ENCODE results near the gene RBM34. TPM values are rescaled to one million over a fixed set of nuclear protein-coding genes. Genes with fewer than 3 reads are reported as not detected.

The RBM34 gene
- total RNA-seq, 2 experiments from 2014 or later, result 116 to 121 TPM

GRCh38 chr1:235128456-235129328, 32.4 kb downstream of the RBM34 start, which contains the start of gene TOMM20:
Gene TOMM20, minus strand, starts transcription at chr1:235128837. Its CDS starts 122 bp downstream, at chr1:235128715.
- ChIA-PET POLR2A (interaction anchor here (0.6 to 1.5 kb wide), 7 partner anchors 11 to 524 kb away, joined by 3 to 6 read pairs (median 3); partner anchors contain the start of gene RBM34), CTCF (no interaction called here)

- POLR2A ChIA-PET, result interaction anchor here (1.0 to 2.0 kb wide), 5 partner anchors 11 to 523 kb away, joined by 3 to 11 read pairs (median 3); partner anchors contain the start of genes ARID4B, GGPS1 and RBM34
- CTCF ChIA-PET, result interaction anchor here (1.0 to 1.7 kb wide), 2 partner anchors 22 to 33 kb away, joined by 3 read pairs; partner anchors contain the start of gene RBM34
Measured at GRCh38 chr1:235127732-235128455, 33.2 kb downstream of the RBM34 start.

GRCh38 chr1:235127203-235127602, 33.8 kb downstream of the RBM34 start:
- POLR2A ChIA-PET, result interaction anchor here (1.0 to 2.0 kb wide), 3 partner anchors 34 to 522 kb away, joined by 3 to 11 read pairs (median 3); partner anchors contain the start of genes ARID4B, GGPS1 and RBM34
- CTCF ChIA-PET, result interaction anchor here (1.0 to 1.7 kb wide), 2 partner anchors 21 to 34 kb away, joined by 3 read pairs; partner anchors contain the start of gene RBM34

GRCh38 chr1:235124665-235125064, 36.4 kb downstream of the RBM34 start:
- POLR2A ChIA-PET, result interaction anchor here (0.6 to 2.3 kb wide), 4 partner anchors 16 to 768 kb away, joined by 4 to 11 read pairs (median 6); no protein-coding TSS in a partner anchor
- CTCF ChIA-PET, result no interaction called here

DNA sequence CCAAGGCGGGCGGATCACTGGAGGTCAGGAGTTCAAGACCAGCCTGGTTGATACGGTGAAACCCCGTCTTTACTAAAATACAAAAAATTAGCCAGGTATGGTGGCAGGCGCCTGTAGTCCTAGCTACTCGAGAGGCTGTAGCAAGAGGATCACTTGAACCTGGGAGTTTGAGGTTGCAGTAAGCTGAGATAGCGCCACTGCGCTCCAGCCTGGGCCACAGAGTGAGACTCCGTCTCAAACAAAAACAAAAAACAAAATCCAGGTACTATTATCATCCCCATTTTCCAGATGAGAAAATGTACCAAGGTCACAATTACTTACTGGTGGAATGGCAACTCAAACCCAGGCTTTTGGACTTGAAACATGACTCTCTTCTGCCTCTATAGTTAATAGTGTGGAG, 36.9 kb downstream of the RBM34 start:
- POLR2A ChIA-PET, result interaction anchor here (0.6 to 2.3 kb wide), 3 partner anchors 17 to 768 kb away, joined by 5 to 11 read pairs (median 8); no protein-coding TSS in a partner anchor

DNA sequence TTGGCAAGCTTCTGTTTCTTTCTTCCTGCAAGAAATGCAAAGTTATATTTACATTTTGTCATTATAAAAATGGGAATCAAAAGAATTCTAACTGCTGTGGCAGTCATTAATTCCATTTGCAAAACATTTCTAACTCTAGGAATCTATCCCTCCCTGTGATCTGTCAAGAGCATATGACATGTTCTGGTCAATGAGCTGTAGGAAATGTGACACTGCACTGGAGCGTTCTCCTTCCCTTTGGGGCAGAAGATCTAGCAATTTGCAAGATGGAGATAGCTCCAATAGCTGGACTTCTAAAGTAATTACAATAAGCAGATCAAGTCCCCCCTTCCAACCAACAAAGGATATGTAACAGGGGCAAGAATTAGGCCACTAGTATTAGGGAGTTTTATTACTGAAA, 38.7 kb downstream of the RBM34 start:
- ChIA-PET POLR2A (no interaction called here), CTCF (interaction anchor here (0.6 to 1.3 kb wide), 2 partner anchors 18 to 374 kb away, joined by 4 read pairs; no protein-coding TSS in a partner anchor)

More for the DNA sequence above, 36.9 kb downstream of the RBM34 start:
- CTCF ChIA-PET, result no interaction called here

DNA sequence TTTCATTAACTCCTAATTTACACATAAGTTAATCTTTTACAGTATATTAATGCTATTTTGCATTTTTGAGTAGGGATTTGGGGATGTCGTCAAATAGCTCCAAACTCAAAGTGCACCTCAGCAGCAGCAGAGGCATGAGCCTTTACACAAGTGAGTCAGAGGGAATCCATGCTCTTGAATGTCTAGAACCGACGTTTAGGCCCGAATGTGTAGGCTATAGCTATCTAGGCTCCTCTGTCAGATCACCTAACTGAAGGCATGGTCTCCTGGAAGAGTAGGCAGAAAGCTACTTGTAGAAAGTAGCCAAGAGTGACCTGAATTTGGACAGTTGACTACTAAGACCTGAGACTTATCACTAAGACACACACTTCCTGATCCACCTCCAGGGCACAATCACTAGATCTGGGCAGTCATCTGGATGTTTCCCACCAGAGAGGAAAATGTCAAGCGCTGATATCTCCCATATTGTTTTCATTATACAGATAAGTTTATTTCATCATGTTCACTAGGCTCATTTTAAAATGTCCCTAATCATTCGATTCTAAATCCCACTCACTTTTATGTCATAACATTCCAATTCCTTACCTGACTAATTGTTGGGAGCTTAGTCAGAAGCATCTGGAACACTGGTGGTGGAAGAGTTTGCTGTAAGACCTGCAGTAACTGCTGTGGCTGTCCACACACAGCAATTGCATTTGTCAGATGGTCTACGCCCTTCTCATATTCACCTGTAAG, 47.7 kb downstream of the RBM34 start:
- ChIA-PET POLR2A (no interaction called here), CTCF (no interaction called here)

DNA sequence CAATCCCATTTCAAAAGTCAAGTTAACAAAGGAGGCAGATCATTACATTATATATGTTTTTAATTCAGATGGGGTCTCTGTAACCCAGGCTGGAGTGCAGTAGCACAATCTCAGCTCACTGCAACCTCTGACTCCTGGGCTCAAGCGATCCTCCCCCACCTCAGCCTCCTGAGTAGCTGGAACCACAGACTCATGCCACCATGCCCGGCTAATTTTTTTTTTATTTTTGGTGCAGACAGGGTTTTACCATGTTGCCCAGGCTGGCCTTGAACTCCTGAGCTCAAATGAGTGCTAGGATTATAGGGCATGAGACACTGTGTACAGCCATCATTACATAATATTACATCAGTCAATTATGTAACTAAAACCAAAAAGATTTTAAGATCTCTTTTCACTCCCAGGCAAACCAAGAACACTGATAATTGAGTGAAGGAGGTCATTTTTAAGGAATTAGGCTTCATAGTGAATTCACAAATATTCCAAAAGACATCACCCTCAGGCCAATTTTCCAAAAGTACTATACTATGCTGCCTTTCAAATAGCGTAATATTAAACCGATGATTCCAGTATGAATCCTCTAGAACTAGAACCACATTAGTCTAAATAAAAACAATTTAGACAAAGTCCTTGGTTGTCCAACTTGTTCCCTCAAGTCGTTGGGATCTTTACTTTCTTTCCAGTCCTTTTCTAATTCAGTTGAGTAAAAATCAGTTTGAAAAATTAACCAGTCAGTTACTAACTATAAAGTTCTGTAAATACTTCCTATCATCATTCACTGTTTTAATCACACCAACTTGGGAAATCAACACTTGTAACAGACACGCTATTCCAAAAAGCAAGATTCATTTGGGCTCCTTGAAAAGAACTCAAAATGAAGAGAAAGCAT, 48.5 kb downstream of the RBM34 start:
- CTCF ChIA-PET, result no interaction called here
- POLR2A ChIA-PET, result interaction anchor here (0.7 kb wide), 1 partner anchor 26 kb away, joined by 3 read pairs; no protein-coding TSS in a partner anchor

DNA sequence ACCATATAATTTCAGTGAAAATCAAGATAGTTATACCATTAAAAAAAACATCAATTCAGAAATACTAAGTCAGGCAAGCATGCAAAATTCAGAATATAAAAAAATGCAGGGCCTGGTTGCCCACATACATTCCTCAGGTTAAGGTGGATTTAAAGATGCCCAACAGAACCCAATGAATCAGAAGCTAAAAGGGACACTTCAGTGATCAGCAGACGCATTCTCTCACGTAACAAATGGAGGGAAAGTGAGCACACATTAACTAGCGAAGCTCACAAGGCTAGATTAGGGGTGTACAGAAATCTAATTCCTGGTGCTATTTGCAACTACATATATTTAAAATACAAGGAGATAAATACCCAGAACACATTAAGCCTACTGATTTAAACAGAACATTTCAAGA, 49.9 kb downstream of the RBM34 start:
- ChIA-PET CTCF (no interaction called here), POLR2A (no interaction called here)

DNA sequence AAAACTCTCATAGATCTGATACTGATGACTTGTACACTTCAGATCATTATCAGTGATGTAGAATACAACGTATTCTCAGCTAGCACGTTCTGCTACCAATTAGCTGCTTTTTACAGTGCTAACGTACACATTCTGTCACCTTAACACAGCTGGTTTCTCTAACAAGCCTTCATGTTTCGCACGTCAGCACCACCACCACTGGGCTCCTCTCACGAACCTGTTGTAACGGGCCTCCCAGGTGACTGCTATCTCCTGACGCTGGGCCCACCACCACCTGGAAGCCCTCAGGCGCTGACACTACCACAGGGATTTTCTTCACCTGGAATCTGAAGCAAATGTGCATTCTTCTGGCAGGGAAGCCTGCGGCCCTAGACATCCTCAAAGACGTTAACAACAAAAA, 52.2 kb downstream of the RBM34 start:
- CTCF ChIA-PET, result interaction anchor here (0.6 to 1.2 kb wide), 2 partner anchors 53 to 306 kb away, joined by 3 to 4 read pairs; no protein-coding TSS in a partner anchor
- POLR2A ChIA-PET, result interaction anchor here (0.5 to 1.0 kb wide), 3 partner anchors 16 to 50 kb away, joined by 4 read pairs; no protein-coding TSS in a partner anchor

DNA sequence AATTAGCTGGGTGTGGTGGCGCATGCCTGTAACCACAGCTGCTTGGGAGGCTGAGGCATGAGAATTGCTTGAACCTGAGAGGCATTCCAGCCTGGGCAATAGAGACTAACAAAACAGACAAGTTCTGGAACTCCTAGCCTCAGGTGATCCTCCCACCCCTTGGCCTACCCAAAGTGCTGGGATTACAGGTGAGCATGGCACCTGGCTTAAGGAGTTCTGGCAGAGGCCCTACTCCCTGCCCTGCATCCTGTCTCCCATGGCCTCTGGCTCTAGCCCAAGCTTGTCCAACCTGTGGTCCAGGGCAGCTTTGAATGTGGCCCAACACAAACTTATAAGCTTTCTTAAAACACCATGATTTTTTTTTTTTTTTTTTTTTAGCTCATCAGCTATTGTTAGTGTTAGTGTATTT, 52.9 kb downstream of the RBM34 start:
- ChIA-PET CTCF (interaction anchor here (0.5 to 1.2 kb wide), 3 partner anchors 52 to 312 kb away, joined by 3 to 4 read pairs (median 3); no protein-coding TSS in a partner anchor), POLR2A (interaction anchor here (0.9 to 1.0 kb wide), 2 partner anchors 17 to 30 kb away, joined by 4 read pairs; no protein-coding TSS in a partner anchor)

DNA sequence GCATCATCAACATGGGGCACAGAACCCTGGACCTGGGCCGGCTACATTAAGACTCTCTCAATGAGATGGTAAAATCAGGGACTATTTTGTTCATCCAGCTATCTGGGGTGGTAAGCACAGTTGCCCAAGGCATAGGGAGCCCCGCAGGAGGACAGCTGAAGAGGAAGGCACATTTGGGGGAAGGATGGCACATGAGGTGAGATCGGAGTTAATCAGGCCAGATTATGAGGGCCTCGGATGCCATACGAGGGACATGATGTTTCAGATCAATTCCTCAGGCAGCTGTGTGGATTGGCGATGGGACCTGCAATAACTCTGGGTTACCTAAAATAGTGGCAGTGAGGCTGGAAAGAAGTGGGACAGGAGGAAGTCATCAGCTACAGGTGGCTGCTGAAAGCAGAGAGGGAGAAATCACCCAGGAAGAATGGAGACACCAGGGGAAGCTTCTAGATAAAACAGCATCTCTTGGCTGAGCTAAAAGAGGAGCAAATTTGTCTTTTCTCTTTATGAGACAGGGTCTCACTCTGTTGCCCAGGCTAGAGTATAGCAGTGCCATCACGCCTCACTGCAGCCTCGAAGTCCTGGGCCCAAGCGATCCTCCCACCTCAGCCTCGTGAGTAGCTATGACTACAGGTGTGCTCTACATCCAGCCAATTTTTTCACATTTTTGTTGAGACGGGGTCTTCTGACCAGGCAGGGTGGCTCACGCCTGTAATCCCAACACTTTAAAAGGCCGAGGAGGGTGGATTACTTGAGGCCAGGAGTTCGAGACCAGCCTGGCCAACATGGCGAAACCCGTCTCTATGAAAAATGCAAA, 53.5 kb downstream of the RBM34 start:
- CTCF ChIA-PET, result interaction anchor here (0.5 to 1.2 kb wide), 2 partner anchors 308 to 313 kb away, joined by 3 to 4 read pairs; no protein-coding TSS in a partner anchor
- POLR2A ChIA-PET, result interaction anchor here (1.0 to 1.2 kb wide), 2 partner anchors 17 to 18 kb away, joined by 4 to 5 read pairs; no protein-coding TSS in a partner anchor

- ChIA-PET POLR2A (interaction anchor here (1.2 kb wide), 1 partner anchor 18 kb away, joined by 5 read pairs; no protein-coding TSS in a partner anchor), CTCF (interaction anchor here (0.9 kb wide), 1 partner anchor 21 kb away, joined by 3 read pairs; no protein-coding TSS in a partner anchor)
Measured at GRCh38 chr1:235106457-235106856, 54.6 kb downstream of the RBM34 start.

DNA sequence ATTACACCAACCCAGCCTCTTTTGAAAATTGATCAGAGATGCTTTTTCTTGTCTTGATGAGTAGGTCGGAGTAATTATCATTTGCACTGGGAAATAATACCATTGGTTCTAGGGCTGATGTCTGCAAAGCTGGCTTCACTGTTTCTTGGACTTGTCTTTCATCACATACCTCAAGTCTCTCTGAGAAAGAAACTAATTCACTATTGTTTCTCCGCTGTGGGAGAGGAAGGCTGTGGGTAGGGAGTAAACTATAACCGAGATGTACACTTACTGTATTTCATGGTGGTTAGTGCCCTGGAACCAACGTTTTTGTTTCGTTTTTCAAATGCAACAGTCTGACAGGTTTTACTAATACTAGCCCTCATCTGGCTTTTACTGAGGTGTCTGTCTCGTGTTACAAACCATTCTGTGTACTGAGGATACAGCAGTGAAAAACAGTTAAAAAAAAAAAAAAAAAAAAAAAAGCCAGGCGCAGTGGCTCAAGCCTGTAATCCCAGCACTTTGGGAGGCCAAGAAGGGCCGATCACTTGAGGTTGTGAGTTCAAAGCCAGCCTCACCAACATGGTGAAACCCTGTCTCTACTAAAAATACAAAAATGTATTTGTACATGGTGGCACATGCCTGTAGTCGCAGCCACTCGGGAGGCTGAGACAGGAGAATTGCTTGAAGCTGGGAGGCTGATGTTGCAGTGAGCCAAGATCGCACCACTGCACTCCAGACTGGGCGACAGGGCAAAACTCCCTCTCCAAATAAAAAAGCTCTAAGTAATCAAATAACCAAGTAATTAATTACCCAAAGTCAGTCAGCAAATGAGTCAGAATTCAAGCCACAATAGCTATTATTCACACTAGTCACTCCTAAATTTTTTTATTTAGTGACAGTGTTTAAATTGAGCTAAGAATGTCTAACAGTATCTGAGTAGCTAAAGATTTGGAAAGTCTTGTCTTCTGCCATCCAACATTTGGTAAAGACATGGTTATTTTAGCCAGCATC, 55.7 kb downstream of the RBM34 start:
- POLR2A ChIA-PET, result interaction anchor here (0.6 to 1.4 kb wide), 13 partner anchors 24 to 636 kb away, joined by 3 to 14 read pairs (median 6); partner anchors contain the start of gene RBM34
- CTCF ChIA-PET, result interaction anchor here (0.6 to 1.6 kb wide), 15 partner anchors 10 to 616 kb away, joined by 3 to 8 read pairs (median 4); partner anchors contain the start of gene B3GALNT2

DNA sequence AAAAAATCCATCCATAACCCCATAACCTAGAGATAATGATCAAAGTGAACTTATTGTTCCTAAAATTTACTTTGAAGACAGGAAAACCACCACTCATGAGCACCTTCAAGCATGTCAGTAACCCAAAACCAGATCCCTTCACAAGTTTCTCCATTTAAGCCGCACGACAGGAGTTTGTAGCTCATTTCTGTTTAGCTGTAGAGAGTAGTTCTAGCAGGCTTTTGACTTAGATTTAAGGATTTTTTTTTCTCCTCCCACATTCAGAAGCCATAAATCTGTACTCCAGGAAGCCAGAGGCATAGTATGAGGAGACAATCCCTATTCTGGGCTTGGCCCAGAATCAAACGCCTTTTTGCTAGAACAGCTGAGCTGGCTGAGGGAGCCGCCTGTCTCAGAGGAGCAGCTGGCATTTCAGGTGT, 58.0 kb downstream of the RBM34 start:
- ChIA-PET POLR2A (no interaction called here), CTCF (interaction anchor here (0.7 to 1.8 kb wide), 7 partner anchors 8 to 607 kb away, joined by 3 to 8 read pairs (median 4); partner anchors contain the start of gene RBM34)

Measured in activated CD8-positive, alpha-beta memory T cell treated with anti-CD3 and anti-CD28 coated beads for 36 hours (primary cell).